AG04450 (cell line): Measurements from ENCODE around the gene BLACAT1. TPM values are rescaled to one million over a fixed set of nuclear protein-coding genes. Genes with fewer than 3 reads are reported as not detected.
"Not testable (repeated sequence)": the region's sequence is repeated elsewhere in the genome, so short reads cannot be mapped to it uniquely, and the experiment has no call there.

Source experiments
- CTCF ChIA-PET: fragments of 300-600, 350-600 bp; formaldehyde crosslinking; extraction: SDS; loops from one replicate; lab custom pipeline; 2022; ENCODE audit warnings: antibody characterized with exemption, inconsistent platforms; lab: Charles Lee
- POLR2A ChIA-PET: fragments of 350-600 bp; formaldehyde crosslinking; extraction: SDS; loops from one replicate; lab custom pipeline; 2021; ENCODE audit warnings: antibody characterized with exemption, inconsistent platforms; lab: Yijun Ruan, JAX
- DNase-seq: peaks from one replicate; pipeline ENCODE4 v3.0.0-alpha.2; 2011; ENCODE audit warnings: low read depth, low spot score
- H3K27ac ChIP-seq: one replicate; pipeline ENCODE4 v1.5.1; 2012; ENCODE audit warnings: low read depth, low read length, control low read depth
- H3K27me3 ChIP-seq: one replicate; pipeline ENCODE4 v1.6.0; 2012; ENCODE audit warnings: low read length; ENCODE audit not compliant: control insufficient read depth, insufficient read depth
- H3K4me3 ChIP-seq: 2 replicates; pipeline ENCODE4 v1.5.1; 2011; ENCODE audit warnings: mild to moderate bottlenecking, low read depth, low read length, control low read depth
- H3K9me3 ChIP-seq: 2 replicates; pipeline ENCODE4 v1.5.1; 2012; ENCODE audit warnings: low read length; ENCODE audit not compliant: control insufficient read depth, insufficient read depth
- polyA plus RNA-seq: library from polyadenylated mRNA; depleted of rRNA; stranded (reverse); fragments of >200 nt; gene quantifications from 2 replicates; pipeline ENCODE4 v1.2.3, GENCODE V29; 2011
- TF ChIP-seq, protein P1 (sequence below): IDR thresholded peaks from 2 replicates; pipeline ENCODE4 v1.5.1; 2011; ENCODE audit warnings: low read depth, low read length, control low read depth, inconsistent platforms

BLACAT1 gene
- polyA plus RNA-seq, 1 experiment, result 0.06 TPM

DNA sequence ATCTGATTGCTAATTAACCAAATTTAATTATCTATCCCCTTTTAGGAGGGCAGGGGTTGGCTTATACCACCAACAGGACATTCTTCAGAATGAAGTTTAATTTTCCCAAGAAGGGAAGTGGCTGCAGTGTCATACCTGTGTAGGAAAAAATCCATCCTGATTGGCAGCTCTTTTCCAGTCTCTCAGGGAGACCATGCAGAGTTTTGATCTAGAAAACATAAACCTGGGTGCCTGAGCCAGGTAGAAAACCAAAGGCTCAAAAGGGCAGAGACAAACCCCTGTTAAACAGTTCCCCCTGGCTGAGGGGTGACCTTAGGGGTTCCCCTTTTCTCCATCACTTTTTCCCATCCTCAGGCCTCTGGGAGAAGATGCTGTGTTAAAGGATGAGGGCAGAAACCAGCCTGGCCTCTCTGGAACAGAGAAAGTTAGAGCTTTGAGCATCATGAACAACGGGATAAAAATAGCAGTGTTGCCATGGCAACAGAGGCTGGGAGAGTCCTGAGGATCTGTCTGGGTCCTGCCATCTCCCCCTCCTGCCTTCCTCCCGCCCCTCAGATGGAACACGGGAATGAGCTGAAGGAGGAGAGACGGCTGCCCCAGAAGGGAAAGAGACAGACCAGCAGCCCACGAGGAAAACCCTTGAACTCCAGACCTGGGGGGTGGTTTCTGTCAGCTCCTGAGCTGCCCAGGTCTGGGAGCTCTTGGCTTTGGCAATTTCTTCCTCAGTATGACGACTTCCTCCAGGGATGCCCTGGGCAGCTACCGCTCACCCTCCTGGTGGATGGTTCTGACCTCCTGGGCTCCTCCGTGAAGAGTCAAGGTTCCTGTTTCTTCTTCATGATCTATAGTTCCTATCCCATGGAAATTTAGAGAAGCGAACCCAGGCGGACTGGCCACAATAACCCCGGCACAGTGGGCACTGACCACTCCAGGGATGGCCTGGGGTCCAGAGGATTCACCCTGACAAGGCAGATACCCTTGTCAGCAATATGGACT, 20.0 kb downstream of the BLACAT1 start:
- no peak overlapping the region for H3K4me3 ChIP-seq
- no peaks in the 10 kb centered on the region for H3K9me3 ChIP-seq
- CTCF ChIA-PET, result interaction anchor here (0.7 kb wide), 1 partner anchor 12 kb away, joined by 3 read pairs; no protein-coding TSS in a partner anchor
- H3K27me3 ChIP-seq, result peaks cover 29% of the 10 kb centered on the region
- POLR2A ChIA-PET, result interaction anchor here (0.6 kb wide), 1 partner anchor 18 kb away, joined by 4 read pairs; no protein-coding TSS in a partner anchor
- TF ChIP-seq, protein P1, sequence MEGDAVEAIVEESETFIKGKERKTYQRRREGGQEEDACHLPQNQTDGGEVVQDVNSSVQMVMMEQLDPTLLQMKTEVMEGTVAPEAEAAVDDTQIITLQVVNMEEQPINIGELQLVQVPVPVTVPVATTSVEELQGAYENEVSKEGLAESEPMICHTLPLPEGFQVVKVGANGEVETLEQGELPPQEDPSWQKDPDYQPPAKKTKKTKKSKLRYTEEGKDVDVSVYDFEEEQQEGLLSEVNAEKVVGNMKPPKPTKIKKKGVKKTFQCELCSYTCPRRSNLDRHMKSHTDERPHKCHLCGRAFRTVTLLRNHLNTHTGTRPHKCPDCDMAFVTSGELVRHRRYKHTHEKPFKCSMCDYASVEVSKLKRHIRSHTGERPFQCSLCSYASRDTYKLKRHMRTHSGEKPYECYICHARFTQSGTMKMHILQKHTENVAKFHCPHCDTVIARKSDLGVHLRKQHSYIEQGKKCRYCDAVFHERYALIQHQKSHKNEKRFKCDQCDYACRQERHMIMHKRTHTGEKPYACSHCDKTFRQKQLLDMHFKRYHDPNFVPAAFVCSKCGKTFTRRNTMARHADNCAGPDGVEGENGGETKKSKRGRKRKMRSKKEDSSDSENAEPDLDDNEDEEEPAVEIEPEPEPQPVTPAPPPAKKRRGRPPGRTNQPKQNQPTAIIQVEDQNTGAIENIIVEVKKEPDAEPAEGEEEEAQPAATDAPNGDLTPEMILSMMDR, result no peak
- no peak for DNase-seq
- no peak overlapping the region for H3K27ac ChIP-seq

DNA sequence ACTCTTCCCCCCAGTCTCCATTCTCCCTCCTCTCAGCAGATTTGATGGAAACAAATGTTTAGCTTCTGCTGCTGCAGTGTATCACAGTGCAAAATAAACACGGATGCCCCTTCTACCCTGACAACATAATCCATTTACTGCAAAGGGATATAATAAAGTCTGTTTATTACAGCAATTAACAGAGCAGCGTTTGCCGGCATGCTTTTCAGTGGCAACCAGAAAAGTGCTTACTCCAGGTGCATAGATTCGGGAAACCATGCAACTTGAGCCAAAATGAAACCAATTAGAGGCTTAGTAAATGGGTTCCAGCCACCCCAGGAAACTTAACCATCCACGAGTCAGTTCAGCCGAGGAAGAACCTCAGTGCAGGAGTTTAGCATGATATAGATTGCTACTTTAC, 21.1 kb downstream of the BLACAT1 start:
- POLR2A ChIA-PET, result no interaction called here
- Histone ChIP-seq H3K27ac (no peak overlapping the region), H3K9me3 (no peaks in the 10 kb centered on the region), H3K4me3 (no peak overlapping the region), H3K27me3 (peaks cover 31% of the 10 kb centered on the region)
- no peak for DNase-seq
- CTCF ChIA-PET, result interaction anchor here (1.0 kb wide), 1 partner anchor 81 kb away, joined by 5 read pairs; no protein-coding TSS in a partner anchor
- TF ChIP-seq, protein P1, result no peak

DNA sequence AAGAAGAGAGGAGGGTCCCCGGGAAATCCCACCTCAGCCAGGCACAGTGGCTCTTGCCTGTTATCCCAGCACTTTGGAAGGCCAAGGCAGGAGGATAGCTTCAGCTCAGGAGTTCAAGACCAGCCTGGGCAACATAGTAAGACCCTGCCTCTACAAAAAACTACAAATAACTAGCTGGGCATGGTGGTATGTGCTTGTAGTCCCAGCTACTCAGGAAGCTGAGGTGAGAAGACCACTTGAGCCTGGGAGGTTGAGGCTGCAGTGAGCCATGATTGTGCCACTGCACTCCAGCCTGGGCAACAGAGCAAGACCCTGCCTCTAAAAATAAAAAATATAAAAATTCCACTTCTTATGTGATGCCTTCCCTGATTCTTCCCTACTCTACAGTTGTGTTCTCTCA, 23.2 kb downstream of the BLACAT1 start:
- H3K27me3 ChIP-seq, result peaks cover 33% of the 10 kb centered on the region
- H3K4me3 ChIP-seq, H3K9me3 ChIP-seq, DNase-seq, POLR2A ChIA-PET, H3K27ac ChIP-seq: not testable (repeated sequence)
- CTCF ChIA-PET, result interaction anchor here (0.6 kb wide), 1 partner anchor 12 kb away, joined by 5 read pairs; no protein-coding TSS in a partner anchor

DNA sequence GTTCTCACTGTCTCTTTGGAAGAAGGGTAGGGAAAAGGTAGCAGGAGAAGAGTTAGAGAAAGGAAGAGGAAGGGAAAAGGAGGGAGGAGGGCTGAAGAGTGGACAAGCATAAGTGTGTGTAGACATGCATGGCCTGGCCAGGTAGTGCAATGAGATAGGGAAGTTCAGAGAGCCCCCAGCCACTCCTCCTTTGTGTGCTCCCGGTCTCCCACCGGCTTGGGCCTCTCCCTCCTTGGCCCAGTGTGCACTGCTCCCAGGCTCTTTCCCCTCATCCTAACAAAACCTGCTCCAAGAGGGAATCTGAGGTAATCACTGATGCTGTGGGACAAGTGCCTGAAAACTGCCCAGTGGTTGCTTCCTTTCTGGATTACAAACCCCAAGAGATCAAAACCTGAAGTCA, 23.7 kb downstream of the BLACAT1 start:
- Histone ChIP-seq H3K27ac (no peak overlapping the region), H3K27me3 (peaks cover 36% of the 10 kb centered on the region), H3K9me3 (no peaks in the 10 kb centered on the region), H3K4me3 (no peak overlapping the region)
- ChIA-PET CTCF (interaction anchor here (0.6 to 3.0 kb wide), 4 partner anchors 11 to 78 kb away, joined by 3 to 43 read pairs (median 16); partner anchors contain the start of gene LEMD1), POLR2A (no interaction called here)
- TF ChIP-seq, protein P1, result no peak
- DNase-seq, result no peak

DNA sequence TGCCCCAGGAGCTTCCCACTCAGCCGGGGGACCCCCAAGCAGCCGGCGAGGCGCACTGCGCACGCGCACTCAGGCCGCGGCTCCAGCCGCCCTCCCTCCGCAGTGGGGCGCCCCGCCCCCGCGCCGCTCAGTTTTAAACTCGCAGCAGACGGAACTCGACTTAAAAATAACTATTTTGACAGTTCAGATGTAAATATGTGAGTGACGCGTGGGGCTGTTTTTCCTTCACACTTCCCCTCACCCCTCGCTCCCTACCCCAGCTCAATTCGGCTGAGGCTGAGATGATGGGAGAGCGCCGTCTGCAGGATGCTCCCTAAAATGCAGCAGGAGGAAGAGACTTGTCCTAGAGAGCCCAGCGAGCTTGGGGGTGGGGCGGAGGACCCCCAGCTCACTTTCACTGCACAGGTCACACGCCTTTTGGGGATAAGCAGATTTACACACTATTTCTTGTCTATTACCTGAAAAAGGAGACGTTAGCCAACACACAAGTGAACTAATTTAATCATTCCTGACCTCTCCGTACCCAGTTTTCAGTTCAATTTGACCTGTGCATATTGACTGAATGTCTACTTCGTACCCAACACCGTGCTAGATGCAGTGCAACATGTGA, 25.0 kb downstream of the BLACAT1 start:
- no peaks in the 10 kb centered on the region for H3K9me3 ChIP-seq
- H3K4me3 ChIP-seq, result peak overlapping the region; percentile 66
- ChIA-PET CTCF (interaction anchor here (0.6 to 3.0 kb wide), 41 partner anchors 9 to 516 kb away, joined by 3 to 43 read pairs (median 5); partner anchors contain the start of genes BLACAT1, KLHDC8A and LEMD1), POLR2A (no interaction called here)
- DNase-seq, result no peak
- H3K27me3 ChIP-seq, result peaks cover 39% of the 10 kb centered on the region
- TF ChIP-seq, protein P1, result peak; percentile 98
- H3K27ac ChIP-seq, result no peak overlapping the region
